Measurements from ENCODE around the gene KCNJ5. TPM values are rescaled to one million over a fixed set of nuclear protein-coding genes. Genes with fewer than 3 reads are reported as not detected.

KCNJ5 gene
- total and polyA plus RNA-seq, 2 experiments from 2014 or later: not detected

DNA sequence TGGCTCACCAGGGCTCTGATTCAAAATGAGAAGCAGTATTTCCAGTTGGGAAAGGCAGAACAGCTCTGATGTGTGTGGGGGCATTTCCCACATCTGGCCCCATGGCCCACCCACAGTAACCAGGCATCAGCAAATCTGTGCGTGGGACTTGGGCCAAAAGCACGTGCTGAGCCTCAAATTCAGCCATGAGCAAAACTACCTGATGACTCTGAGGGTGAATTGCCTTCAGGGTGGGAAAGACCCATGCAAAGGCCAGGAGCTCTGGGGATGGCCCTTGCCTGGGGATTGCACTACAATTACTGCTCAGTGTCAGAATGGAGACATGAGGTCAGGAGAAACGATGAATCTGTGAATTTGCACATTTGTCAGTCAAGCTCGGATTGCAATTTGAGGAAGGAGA is 30.6 kb downstream of the KCNJ5 start:
- Mint-ChIP-seq H3K9me3 (no peaks in the 10 kb centered on the region), H3K27ac (no peak overlapping the region), H3K4me3 (no peak overlapping the region), H3K36me3 (ENCODE audit: low read depth) (no peaks in the 10 kb centered on the region; the same call in 2 of the 3 replicates), H3K4me1 (peaks cover 26% of the 10 kb centered on the region), H3K27me3 (ENCODE audit: insufficient read depth, low read depth, poor library complexity) (peaks cover 16% of the 10 kb centered on the region)
- no peak overlapping the region for H2AFZ ChIP-seq
- no peaks in the 10 kb centered on the region for H4K20me1 ChIP-seq (replicated peaks; ENCODE audit: insufficient read depth)
- H3K9me2 ChIP-seq (ENCODE audit: insufficient read depth): no peaks in the 10 kb centered on the region
- H3F3A ChIP-seq (replicated peaks; ENCODE audit: low read depth): no peaks in the 10 kb centered on the region
- no peaks in the 10 kb centered on the region for H3K79me2 ChIP-seq (replicated peaks; ENCODE audit: insufficient read depth)
- no peak for ATAC-seq
- peaks cover 9% of the 10 kb centered on the region for H3K4me1 ChIP-seq (ENCODE audit: insufficient read depth)
- H3K4me2 ChIP-seq: no peak overlapping the region
- no peaks in the 10 kb centered on the region for H3K36me3 ChIP-seq (ENCODE audit: insufficient read depth)
- DNase-seq (ENCODE audit: low spot score): no peak
- no peak overlapping the region for H3K4me3 ChIP-seq
- TF ChIP-seq NANOG (IDR thresholded peaks at IDR 0.05; ENCODE audit: borderline replicate concordance) (no peak), ZNF331 (CRISPR knock-in tag; IDR thresholded peaks at IDR 0.05; ENCODE audit: low read depth) (no peak), CREB1 (CRISPR knock-in tag; IDR thresholded peaks at IDR 0.05; ENCODE audit: low read depth) (no peak), STAT1 (IDR thresholded peaks at IDR 0.05; ENCODE audit: unreplicated experiment) (no peak), JUNB (IDR thresholded peaks at IDR 0.05; ENCODE audit: unreplicated experiment) (no peak), POLR2AphosphoS5 (IDR thresholded peaks at IDR 0.05; ENCODE audit: low read depth) (no peak), EZH2 (IDR thresholded peaks at IDR 0.05; ENCODE audit: low read depth, unreplicated experiment) (no peak), EZH2phosphoT487 (IDR thresholded peaks at IDR 0.05; ENCODE audit: unreplicated experiment) (no peak)
- TF ChIP-seq, protein P1, sequence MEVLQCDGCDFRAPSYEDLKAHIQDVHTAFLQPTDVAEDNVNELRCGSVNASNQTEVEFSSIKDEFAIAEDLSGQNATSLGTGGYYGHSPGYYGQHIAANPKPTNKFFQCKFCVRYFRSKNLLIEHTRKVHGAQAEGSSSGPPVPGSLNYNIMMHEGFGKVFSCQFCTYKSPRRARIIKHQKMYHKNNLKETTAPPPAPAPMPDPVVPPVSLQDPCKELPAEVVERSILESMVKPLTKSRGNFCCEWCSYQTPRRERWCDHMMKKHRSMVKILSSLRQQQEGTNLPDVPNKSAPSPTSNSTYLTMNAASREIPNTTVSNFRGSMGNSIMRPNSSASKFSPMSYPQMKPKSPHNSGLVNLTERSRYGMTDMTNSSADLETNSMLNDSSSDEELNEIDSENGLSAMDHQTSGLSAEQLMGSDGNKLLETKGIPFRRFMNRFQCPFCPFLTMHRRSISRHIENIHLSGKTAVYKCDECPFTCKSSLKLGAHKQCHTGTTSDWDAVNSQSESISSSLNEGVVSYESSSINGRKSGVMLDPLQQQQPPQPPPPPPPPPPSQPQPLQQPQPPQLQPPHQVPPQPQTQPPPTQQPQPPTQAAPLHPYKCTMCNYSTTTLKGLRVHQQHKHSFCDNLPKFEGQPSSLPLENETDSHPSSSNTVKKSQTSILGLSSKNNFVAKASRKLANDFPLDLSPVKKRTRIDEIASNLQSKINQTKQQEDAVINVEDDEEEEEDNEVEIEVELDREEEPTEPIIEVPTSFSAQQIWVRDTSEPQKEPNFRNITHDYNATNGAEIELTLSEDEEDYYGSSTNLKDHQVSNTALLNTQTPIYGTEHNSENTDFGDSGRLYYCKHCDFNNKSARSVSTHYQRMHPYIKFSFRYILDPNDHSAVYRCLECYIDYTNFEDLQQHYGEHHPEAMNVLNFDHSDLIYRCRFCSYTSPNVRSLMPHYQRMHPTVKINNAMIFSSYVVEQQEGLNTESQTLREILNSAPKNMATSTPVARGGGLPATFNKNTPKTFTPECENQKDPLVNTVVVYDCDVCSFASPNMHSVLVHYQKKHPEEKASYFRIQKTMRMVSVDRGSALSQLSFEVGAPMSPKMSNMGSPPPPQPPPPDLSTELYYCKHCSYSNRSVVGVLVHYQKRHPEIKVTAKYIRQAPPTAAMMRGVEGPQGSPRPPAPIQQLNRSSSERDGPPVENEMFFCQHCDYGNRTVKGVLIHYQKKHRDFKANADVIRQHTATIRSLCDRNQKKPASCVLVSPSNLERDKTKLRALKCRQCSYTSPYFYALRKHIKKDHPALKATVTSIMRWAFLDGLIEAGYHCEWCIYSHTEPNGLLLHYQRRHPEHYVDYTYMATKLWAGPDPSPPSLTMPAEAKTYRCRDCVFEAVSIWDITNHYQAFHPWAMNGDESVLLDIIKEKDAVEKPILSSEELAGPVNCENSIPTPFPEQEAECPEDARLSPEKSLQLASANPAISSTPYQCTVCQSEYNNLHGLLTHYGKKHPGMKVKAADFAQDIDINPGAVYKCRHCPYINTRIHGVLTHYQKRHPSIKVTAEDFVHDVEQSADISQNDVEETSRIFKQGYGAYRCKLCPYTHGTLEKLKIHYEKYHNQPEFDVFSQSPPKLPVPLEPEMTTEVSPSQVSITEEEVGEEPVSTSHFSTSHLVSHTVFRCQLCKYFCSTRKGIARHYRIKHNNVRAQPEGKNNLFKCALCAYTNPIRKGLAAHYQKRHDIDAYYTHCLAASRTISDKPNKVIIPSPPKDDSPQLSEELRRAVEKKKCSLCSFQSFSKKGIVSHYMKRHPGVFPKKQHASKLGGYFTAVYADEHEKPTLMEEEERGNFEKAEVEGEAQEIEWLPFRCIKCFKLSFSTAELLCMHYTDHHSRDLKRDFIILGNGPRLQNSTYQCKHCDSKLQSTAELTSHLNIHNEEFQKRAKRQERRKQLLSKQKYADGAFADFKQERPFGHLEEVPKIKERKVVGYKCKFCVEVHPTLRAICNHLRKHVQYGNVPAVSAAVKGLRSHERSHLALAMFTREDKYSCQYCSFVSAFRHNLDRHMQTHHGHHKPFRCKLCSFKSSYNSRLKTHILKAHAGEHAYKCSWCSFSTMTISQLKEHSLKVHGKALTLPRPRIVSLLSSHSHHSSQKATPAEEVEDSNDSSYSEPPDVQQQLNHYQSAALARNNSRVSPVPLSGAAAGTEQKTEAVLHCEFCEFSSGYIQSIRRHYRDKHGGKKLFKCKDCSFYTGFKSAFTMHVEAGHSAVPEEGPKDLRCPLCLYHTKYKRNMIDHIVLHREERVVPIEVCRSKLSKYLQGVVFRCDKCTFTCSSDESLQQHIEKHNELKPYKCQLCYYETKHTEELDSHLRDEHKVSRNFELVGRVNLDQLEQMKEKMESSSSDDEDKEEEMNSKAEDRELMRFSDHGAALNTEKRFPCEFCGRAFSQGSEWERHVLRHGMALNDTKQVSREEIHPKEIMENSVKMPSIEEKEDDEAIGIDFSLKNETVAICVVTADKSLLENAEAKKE (CRISPR knock-in tag; IDR thresholded peaks at IDR 0.05): no peak
- TF ChIP-seq, protein P2, sequence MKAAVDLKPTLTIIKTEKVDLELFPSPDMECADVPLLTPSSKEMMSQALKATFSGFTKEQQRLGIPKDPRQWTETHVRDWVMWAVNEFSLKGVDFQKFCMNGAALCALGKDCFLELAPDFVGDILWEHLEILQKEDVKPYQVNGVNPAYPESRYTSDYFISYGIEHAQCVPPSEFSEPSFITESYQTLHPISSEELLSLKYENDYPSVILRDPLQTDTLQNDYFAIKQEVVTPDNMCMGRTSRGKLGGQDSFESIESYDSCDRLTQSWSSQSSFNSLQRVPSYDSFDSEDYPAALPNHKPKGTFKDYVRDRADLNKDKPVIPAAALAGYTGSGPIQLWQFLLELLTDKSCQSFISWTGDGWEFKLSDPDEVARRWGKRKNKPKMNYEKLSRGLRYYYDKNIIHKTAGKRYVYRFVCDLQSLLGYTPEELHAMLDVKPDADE (IDR thresholded peaks at IDR 0.05): no peak
- TF ChIP-seq, protein P3, sequence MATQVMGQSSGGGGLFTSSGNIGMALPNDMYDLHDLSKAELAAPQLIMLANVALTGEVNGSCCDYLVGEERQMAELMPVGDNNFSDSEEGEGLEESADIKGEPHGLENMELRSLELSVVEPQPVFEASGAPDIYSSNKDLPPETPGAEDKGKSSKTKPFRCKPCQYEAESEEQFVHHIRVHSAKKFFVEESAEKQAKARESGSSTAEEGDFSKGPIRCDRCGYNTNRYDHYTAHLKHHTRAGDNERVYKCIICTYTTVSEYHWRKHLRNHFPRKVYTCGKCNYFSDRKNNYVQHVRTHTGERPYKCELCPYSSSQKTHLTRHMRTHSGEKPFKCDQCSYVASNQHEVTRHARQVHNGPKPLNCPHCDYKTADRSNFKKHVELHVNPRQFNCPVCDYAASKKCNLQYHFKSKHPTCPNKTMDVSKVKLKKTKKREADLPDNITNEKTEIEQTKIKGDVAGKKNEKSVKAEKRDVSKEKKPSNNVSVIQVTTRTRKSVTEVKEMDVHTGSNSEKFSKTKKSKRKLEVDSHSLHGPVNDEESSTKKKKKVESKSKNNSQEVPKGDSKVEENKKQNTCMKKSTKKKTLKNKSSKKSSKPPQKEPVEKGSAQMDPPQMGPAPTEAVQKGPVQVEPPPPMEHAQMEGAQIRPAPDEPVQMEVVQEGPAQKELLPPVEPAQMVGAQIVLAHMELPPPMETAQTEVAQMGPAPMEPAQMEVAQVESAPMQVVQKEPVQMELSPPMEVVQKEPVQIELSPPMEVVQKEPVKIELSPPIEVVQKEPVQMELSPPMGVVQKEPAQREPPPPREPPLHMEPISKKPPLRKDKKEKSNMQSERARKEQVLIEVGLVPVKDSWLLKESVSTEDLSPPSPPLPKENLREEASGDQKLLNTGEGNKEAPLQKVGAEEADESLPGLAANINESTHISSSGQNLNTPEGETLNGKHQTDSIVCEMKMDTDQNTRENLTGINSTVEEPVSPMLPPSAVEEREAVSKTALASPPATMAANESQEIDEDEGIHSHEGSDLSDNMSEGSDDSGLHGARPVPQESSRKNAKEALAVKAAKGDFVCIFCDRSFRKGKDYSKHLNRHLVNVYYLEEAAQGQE (IDR thresholded peaks at IDR 0.05; ENCODE audit: unreplicated experiment): no peak
- TF ChIP-seq, protein P4, sequence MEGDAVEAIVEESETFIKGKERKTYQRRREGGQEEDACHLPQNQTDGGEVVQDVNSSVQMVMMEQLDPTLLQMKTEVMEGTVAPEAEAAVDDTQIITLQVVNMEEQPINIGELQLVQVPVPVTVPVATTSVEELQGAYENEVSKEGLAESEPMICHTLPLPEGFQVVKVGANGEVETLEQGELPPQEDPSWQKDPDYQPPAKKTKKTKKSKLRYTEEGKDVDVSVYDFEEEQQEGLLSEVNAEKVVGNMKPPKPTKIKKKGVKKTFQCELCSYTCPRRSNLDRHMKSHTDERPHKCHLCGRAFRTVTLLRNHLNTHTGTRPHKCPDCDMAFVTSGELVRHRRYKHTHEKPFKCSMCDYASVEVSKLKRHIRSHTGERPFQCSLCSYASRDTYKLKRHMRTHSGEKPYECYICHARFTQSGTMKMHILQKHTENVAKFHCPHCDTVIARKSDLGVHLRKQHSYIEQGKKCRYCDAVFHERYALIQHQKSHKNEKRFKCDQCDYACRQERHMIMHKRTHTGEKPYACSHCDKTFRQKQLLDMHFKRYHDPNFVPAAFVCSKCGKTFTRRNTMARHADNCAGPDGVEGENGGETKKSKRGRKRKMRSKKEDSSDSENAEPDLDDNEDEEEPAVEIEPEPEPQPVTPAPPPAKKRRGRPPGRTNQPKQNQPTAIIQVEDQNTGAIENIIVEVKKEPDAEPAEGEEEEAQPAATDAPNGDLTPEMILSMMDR (conservative IDR thresholded peaks at IDR 0.05; ENCODE audit: low read depth in 2 of 2): no peak
- H3K27ac ChIP-seq (ENCODE audit: low read depth): no peak overlapping the region
- H3K27me3 ChIP-seq (ENCODE audit: insufficient read depth): peaks cover 17% of the 10 kb centered on the region; the same call in 1 of the 2 replicates

All from GM23338 (cell line).